Right lobe of liver (tissue), 4 donors: ENCODE results near the gene CPLX4.

Experiments
- CTCF ChIP-seq, 4 donors: fragments of 200-600 bp in 3 of 4; fragments of 450-650 bp in 1 of 4; IDR thresholded peaks; one replicate each; pipeline versions ENCODE4 v1.5.1 to v1.8.0; 2016 to 2022; ENCODE audit warnings: antibody characterized with exemption in 4 of 4, mild to moderate bottlenecking in 2 of 4
- POLR2A ChIP-seq: fragments of 450-650 bp; IDR thresholded peaks from one replicate; pipeline ENCODE4 v1.6.1; 2017; ENCODE audit warnings: antibody characterized with exemption, mild to moderate bottlenecking
- donor health status: DM: no; HTN: no; CAD: no.
- donor health status: DM: no; HTN: no; CAD: no.
- donor health status: DM: no; HTN: yes; CAD: no.

GRCh38 chr18:59276047-59276446 lies 42.4 kb downstream of the CPLX4 start:
- TF ChIP-seq CTCF (IDR thresholded peaks at IDR 0.05): no peak
- no peak for TF ChIP-seq POLR2A
